Ovary (tissue), 9 donors: Measurements from ENCODE around the gene PHKB. TPM values are rescaled to one million over a fixed set of nuclear protein-coding genes. Genes with fewer than 3 reads are reported as not detected.

Experiments used
- DNase-seq, 5 donors: peaks; one replicate each; pipeline ENCODE4 v3.0.0-alpha.2; 2019 to 2020
- H3K27ac ChIP-seq, 2 donors: fragments of 200-600 bp; one replicate each; pipeline versions ENCODE4 v1.5.1 to v1.8.0; 2019 to 2022
- H3K27me3 ChIP-seq: fragments of 200-600 bp; one replicate; pipeline ENCODE4 v1.8.0; 2022
- H3K36me3 ChIP-seq: fragments of 200-600 bp; sonication (generic); one replicate; pipeline ENCODE4 v1.5.1; 2019
- H3K4me1 ChIP-seq: one replicate; pipeline ENCODE4 v1.8.1; 2013; ENCODE audit warnings: mild to moderate bottlenecking, moderate library complexity; ENCODE audit not compliant: insufficient read depth
- H3K4me3 ChIP-seq: fragments of 200-600 bp; sonication (generic); one replicate; pipeline ENCODE4 v1.5.1; 2017
- H3K9me3 ChIP-seq, 2 donors: fragments of 200-600 bp in 1 of 2; sonication (generic) in 1 of 2; one replicate each; pipeline versions ENCODE4 v1.5.1 to v1.8.1; 2013 to 2019; ENCODE audit warnings: mild to moderate bottlenecking in 1 of 2, moderate library complexity in 1 of 2
- EP300 ChIP-seq: sonication (generic); formaldehyde crosslinking; IDR thresholded peaks from one replicate; pipeline ENCODE4 v1.6.1; 2017; ENCODE audit warnings: antibody characterized with exemption
- POLR2A ChIP-seq: fragments of 450-650 bp; IDR thresholded peaks from one replicate; pipeline ENCODE4 v1.6.1; 2017; ENCODE audit warnings: antibody characterized with exemption, mild to moderate bottlenecking, moderate library complexity
- WGBS, 3 donors: extraction: QIAGEN DNeasy Blood & Tissue Kit in 1 of 3; methylation state at CpG; one replicate each; pipeline versions ENCODE4 v1.1.5 to v1.1.7; 2013 to 2017; 5-methylcytosine and 5-hydroxymethylcytosine counted together
- intact Hi-C, 4 donors: fragments of 100-400 bp; cut with DNase I; formaldehyde crosslinking; loops; one replicate each; pipeline versions ENCODE4 v1.11.0 to v1.15.1; 2022 to 2023
- polyA plus RNA-seq, 2 donors: library from polyadenylated mRNA; stranded (reverse); fragments of 200-250 nt in 1 of 2; fragments of 350-450 nt in 1 of 2; fragmentation: Illumina TruSeq in 1 of 2; extraction: RNeasy Lipid Tissue Mini Kit (QIAGEN cat#74804) in 1 of 2; gene quantifications; one replicate each; pipeline ENCODE4 v1.2.3, GENCODE V29; 2013 to 2014
- total RNA-seq, 7 donors: library from RNA; depleted of rRNA in 2 of 7; stranded (reverse); fragments of >200 nt in 2 of 7; fragmentation: NEBNext Ultra II Directional in 3 of 7; extraction: Animal tissue kit (Norgen Biotek cat#: 25700) in 3 of 7; gene quantifications; one replicate each; pipeline versions ENCODE4 v1.1.0 to v1.2.4, GENCODE V29; 2016 to 2023
- TF ChIP-seq, protein P1 (sequence below), 3 donors: fragments of 450-650 bp in 2 of 3; fragments of 200-600 bp in 1 of 3; IDR thresholded peaks; one replicate each; pipeline versions ENCODE4 v1.5.1 to v1.8.0; 2016 to 2022; ENCODE audit warnings: antibody characterized with exemption in 3 of 3, mild to moderate bottlenecking in 1 of 3
- donor health status: DM: no; HTN: no; CAD: no; lungs with moderate emphysema.
- donor health status: DM: no; HTN: no; CAD: no.
- donor health status: Bipolar disorder and iron deficiency.
- donor health status: DM: yes; HTN: yes; CAD: no.
- donor health status: DM: no; HTN: no; CAD: no.
- donor health status: DM: yes; HTN: yes; CAD: no.

The PHKB gene
- total and polyA plus RNA-seq, 9 donors = 16.5 to 86.6 (median 59.4) TPM

- Histone ChIP-seq H3K27me3 (no peaks in the 10 kb centered on the region), H3K9me3 (no peaks in the 10 kb centered on the region), H3K36me3 (no peaks in the 10 kb centered on the region), H3K4me1 (no peaks in the 10 kb centered on the region), H3K27ac (no peak overlapping the region), H3K4me3 (no peak overlapping the region)
- TF ChIP-seq POLR2A (no peak), EP300 (no peak)
- TF ChIP-seq, protein P1, sequence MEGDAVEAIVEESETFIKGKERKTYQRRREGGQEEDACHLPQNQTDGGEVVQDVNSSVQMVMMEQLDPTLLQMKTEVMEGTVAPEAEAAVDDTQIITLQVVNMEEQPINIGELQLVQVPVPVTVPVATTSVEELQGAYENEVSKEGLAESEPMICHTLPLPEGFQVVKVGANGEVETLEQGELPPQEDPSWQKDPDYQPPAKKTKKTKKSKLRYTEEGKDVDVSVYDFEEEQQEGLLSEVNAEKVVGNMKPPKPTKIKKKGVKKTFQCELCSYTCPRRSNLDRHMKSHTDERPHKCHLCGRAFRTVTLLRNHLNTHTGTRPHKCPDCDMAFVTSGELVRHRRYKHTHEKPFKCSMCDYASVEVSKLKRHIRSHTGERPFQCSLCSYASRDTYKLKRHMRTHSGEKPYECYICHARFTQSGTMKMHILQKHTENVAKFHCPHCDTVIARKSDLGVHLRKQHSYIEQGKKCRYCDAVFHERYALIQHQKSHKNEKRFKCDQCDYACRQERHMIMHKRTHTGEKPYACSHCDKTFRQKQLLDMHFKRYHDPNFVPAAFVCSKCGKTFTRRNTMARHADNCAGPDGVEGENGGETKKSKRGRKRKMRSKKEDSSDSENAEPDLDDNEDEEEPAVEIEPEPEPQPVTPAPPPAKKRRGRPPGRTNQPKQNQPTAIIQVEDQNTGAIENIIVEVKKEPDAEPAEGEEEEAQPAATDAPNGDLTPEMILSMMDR (IDR thresholded peaks at IDR 0.05) = no peak
- intact Hi-C loops = no loop called here
- no peak for DNase-seq
- WGBS, 3 donors = 94 to 95% (median 95%) methylated on average over 4 of the region's 4 CpGs
Measured at GRCh38 chr16:47695756-47696155, 234.6 kb downstream of the PHKB start.

GRCh38 chr16:47697826-47698225, 236.7 kb downstream of the PHKB start:
- DNase-seq = no peak
- H3K36me3 ChIP-seq = no peaks in the 10 kb centered on the region
- H3K27ac ChIP-seq = no peak overlapping the region
- no peaks in the 10 kb centered on the region for H3K4me1 ChIP-seq
- intact Hi-C loops = no loop called here
- no peaks in the 10 kb centered on the region for H3K9me3 ChIP-seq
- 85 to 91% (median 88%) methylated on average over 3 of the region's 3 CpGs for WGBS, 3 donors
- no peak overlapping the region for H3K4me3 ChIP-seq
- TF ChIP-seq EP300 = no peak
- no peak for TF ChIP-seq POLR2A
- TF ChIP-seq, protein P1 (IDR thresholded peaks at IDR 0.05) = no peak
- no peaks in the 10 kb centered on the region for H3K27me3 ChIP-seq

- TF ChIP-seq, protein P1 (IDR thresholded peaks at IDR 0.05) = no peak
- TF ChIP-seq POLR2A (no peak), EP300 (no peak)
- no peak overlapping the region for H3K27ac ChIP-seq
- no peaks in the 10 kb centered on the region for H3K9me3 ChIP-seq
- no peaks in the 10 kb centered on the region for H3K4me1 ChIP-seq
- H3K27me3 ChIP-seq = no peaks in the 10 kb centered on the region
- WGBS, 3 donors = 87 to 93% (median 91%) methylated on average over 5 of the region's 5 CpGs
- DNase-seq = no peak
- no peaks in the 10 kb centered on the region for H3K36me3 ChIP-seq
- intact Hi-C loops = no loop called here
- no peak overlapping the region for H3K4me3 ChIP-seq
Measured at GRCh38 chr16:47699106-47699505, 238.0 kb downstream of the PHKB start.

- no peaks in the 10 kb centered on the region for H3K4me1 ChIP-seq
- H3K27ac ChIP-seq = no peak overlapping the region
- no peak for DNase-seq
- TF ChIP-seq, protein P1 (IDR thresholded peaks at IDR 0.05) = no peak
- TF ChIP-seq POLR2A (no peak), EP300 (no peak)
- WGBS, 3 donors = 73 to 83% (median 75%) methylated on average over 6 of the region's 6 CpGs
- no peaks in the 10 kb centered on the region for H3K9me3 ChIP-seq
- intact Hi-C loops = no loop called here
- H3K27me3 ChIP-seq = no peaks in the 10 kb centered on the region
- no peak overlapping the region for H3K4me3 ChIP-seq
- no peaks in the 10 kb centered on the region for H3K36me3 ChIP-seq
Measured at GRCh38 chr16:47700857-47701587, 239.9 kb downstream of the PHKB start.
